ENCODE measurements around the gene CHD9NB. TPM values are rescaled to one million over a fixed set of nuclear protein-coding genes. Genes with fewer than 3 reads are reported as not detected.

The CHD9NB gene
- total and polyA plus RNA-seq, 9 of the 15 experiments (the other 6 are each of a cell fraction or from before 2014, with no cell fraction given), result 0.06 to 0.10 (median 0.07) TPM; not detected in 6

DNA sequence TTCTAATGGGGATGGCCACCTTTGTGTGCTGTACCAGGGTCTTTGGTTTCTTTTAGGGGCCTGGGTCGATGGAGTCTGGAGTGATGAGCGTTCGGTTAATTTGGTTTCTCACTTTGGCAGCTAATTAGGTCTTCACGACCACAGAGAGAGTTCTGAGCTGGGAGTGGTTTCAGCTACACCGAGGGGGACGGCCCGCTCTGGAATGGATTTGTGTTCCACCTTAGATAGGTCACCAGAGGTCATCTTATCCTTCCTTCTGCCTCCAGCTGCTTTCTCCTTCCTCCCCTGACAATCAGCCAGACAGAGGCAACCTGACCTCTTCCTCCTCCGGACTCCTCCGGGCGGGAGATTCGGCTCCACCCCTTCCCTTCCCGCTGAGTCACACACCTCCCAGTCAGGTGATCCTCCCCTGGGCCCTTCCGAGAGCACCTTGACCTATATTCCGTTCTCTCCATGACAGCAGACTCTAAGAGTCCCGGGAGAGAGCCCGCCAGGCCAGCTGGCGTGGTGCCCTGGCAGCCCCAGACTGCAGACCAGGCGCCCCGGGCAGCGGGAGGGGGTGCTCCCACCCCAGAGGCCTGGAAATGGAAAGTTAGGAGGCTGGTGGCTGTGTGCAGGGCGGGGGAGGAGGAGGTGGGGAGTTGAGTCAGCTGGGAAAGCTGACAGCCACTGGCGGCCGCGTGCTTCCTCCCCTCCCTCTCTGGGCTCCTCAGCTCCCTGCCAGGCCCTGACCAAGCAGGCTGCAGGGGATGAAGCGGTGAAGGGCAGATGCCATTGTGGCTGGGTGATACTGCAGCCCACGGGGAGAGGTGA lies 46.8 kb upstream of the CHD9NB start (continued):
- TF ChIP-seq KLF13 (tag; IDR thresholded peaks at IDR 0.05; ENCODE audit: borderline replicate concordance, low read depth) (peak; percentile 60; the same call in 1 of the 2 replicates), GABPB2 (CRISPR knock-in tag; conservative IDR thresholded peaks at IDR 0.05) (no peak), RBM34 (IDR thresholded peaks at IDR 0.05; ENCODE audit: borderline replicate concordance, insufficient read depth, low read length) (no peak), GABPB1 (CRISPR knock-in tag; IDR thresholded peaks at IDR 0.05) (no peak), ZNF512 (tag; IDR thresholded peaks at IDR 0.05) (no peak), NFIX (CRISPR knock-in tag; IDR thresholded peaks at IDR 0.05; ENCODE audit: low read depth) (no peak), EWSR1 (IDR thresholded peaks at IDR 0.05; ENCODE audit: borderline replicate concordance, low read depth, partially characterized antibody) (no peak), L3MBTL2 (IDR thresholded peaks at IDR 0.05) (peak; percentile 86), ILK (tag; IDR thresholded peaks at IDR 0.05; ENCODE audit: borderline replicate concordance, low read depth) (no peak), ZNF583 (CRISPR knock-in tag; IDR thresholded peaks at IDR 0.05) (no peak), ZNF766 (CRISPR knock-in tag; conservative IDR thresholded peaks at IDR 0.05) (no peak), ZC3H8 (IDR thresholded peaks at IDR 0.05) (no peak), ZNF212 (CRISPR knock-in tag; IDR thresholded peaks at IDR 0.05) (no peak), SETDB1 (IDR thresholded peaks at IDR 0.05; ENCODE audit: low read length) (no peak), TEAD2 (tag; IDR thresholded peaks at IDR 0.05) (no peak), ZNF445 (CRISPR knock-in tag; IDR thresholded peaks at IDR 0.05; ENCODE audit: low read depth) (no peak), TAF15 (IDR thresholded peaks at IDR 0.05; ENCODE audit: low read depth, low read length) (no peak), ETV5 (CRISPR knock-in tag; IDR thresholded peaks at IDR 0.05; ENCODE audit: low read depth) (no peak; the same call in 1 of the 2 replicates), ERF (CRISPR knock-in tag; IDR thresholded peaks at IDR 0.05) (no peak), MCM5 (IDR thresholded peaks at IDR 0.05; ENCODE audit: low read depth) (no peak), XRCC3 (IDR thresholded peaks at IDR 0.05) (no peak), TOE1 (IDR thresholded peaks at IDR 0.05; ENCODE audit: borderline replicate concordance) (peak; percentile 92), TOE1 (CRISPR knock-in tag; IDR thresholded peaks at IDR 0.05; ENCODE audit: borderline replicate concordance, low read depth) (no peak), SUPT5H (IDR thresholded peaks at IDR 0.05) (0 out of 2 replicates have a peak, but pooled peaks have one; percentile 15)
- TF ChIP-seq, protein P1, sequence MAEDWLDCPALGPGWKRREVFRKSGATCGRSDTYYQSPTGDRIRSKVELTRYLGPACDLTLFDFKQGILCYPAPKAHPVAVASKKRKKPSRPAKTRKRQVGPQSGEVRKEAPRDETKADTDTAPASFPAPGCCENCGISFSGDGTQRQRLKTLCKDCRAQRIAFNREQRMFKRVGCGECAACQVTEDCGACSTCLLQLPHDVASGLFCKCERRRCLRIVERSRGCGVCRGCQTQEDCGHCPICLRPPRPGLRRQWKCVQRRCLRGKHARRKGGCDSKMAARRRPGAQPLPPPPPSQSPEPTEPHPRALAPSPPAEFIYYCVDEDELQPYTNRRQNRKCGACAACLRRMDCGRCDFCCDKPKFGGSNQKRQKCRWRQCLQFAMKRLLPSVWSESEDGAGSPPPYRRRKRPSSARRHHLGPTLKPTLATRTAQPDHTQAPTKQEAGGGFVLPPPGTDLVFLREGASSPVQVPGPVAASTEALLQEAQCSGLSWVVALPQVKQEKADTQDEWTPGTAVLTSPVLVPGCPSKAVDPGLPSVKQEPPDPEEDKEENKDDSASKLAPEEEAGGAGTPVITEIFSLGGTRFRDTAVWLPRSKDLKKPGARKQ (CRISPR knock-in tag; IDR thresholded peaks at IDR 0.05), result no peak
- TF ChIP-seq, protein P2, sequence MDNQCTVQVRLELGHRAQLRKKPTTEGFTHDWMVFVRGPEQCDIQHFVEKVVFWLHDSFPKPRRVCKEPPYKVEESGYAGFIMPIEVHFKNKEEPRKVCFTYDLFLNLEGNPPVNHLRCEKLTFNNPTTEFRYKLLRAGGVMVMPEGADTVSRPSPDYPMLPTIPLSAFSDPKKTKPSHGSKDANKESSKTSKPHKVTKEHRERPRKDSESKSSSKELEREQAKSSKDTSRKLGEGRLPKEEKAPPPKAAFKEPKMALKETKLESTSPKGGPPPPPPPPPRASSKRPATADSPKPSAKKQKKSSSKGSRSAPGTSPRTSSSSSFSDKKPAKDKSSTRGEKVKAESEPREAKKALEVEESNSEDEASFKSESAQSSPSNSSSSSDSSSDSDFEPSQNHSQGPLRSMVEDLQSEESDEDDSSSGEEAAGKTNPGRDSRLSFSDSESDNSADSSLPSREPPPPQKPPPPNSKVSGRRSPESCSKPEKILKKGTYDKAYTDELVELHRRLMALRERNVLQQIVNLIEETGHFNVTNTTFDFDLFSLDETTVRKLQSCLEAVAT (IDR thresholded peaks at IDR 0.05), result no peak

Data from K562 (cell line).